ENCODE measurements around the gene PAMR1. TPM values are rescaled to one million over a fixed set of nuclear protein-coding genes. Genes with fewer than 3 reads are reported as not detected.

The PAMR1 gene
- total and polyA plus RNA-seq, 10 of the 15 experiments (the other 5 are each of a cell fraction or from before 2014, with no cell fraction given), result 0.04 TPM; not detected in 9

- TF ChIP-seq CUX1 (IDR thresholded peaks at IDR 0.05; ENCODE audit: insufficient replicate concordance, low read depth, low read length), result no peak
These were observed 133.3 kb downstream of the PAMR1 start (continued) for GRCh38 chr11:35391922-35392688.

GRCh38 chr11:35390737-35391682, 134.4 kb downstream of the PAMR1 start:
- FAIRE-seq (peak; percentile 72), DNase-seq (ENCODE audit: low read depth, low spot score) (peak; percentile 82), ATAC-seq (peak; percentile 93)
- H3K36me3 ChIP-seq (ENCODE audit: control insufficient read depth in 2 of 2, insufficient read depth in 2 of 2, low read length in 1 of 2), result no peaks in the 10 kb centered on the region
- peak overlapping the region; percentile 65 for H3K4me2 ChIP-seq (ENCODE audit: control insufficient read depth, insufficient read depth)
- in situ Hi-C loops (cut with MboI) (loop anchor here (5.0 to 10.0 kb wide), 3 partner anchors 394 to 876 kb away; partner anchors contain the start of gene ELF5), intact Hi-C loops (cut with micrococcal nuclease; ENCODE audit: unreplicated experiment) (loop anchor here (1.0 to 5.0 kb wide), 12 partner anchors 78 to 879 kb away; partner anchors contain the start of genes APIP, ELF5 and PDHX)
- SMC1A ChIA-PET (ENCODE audit: uncharacterized antibody, unreplicated experiment), result interaction anchor here (0.6 to 7.6 kb wide), 50 partner anchors 7 to 947 kb away, joined by 3 to 110 read pairs (median 4); partner anchors contain the start of gene ELF5
- no peaks in the 10 kb centered on the region for H3K9me3 ChIP-seq (replicated peaks; ENCODE audit: control insufficient read depth, insufficient read depth, low read length)
- no TSS peak for BruUV-seq (replicated peaks)
- no peaks in the 10 kb centered on the region for H4K20me1 ChIP-seq (ENCODE audit: control insufficient read depth, insufficient read depth)
- H3K27ac ChIP-seq (ENCODE audit: control insufficient read depth, insufficient read depth), result peak overlapping the region; percentile 44
- H2AFZ ChIP-seq (ENCODE audit: control insufficient read depth, low read depth, low read length), result no peak overlapping the region; the same call in 1 of the 2 replicates
- WGBS (ENCODE audit: insufficient coverage, insufficient replicate concordance, low lambda C conversion rate, missing lambda C conversion rate), result 7% methylated on average over 13 of the region's 13 CpGs
- RAD21 ChIA-PET (ENCODE audit: unreplicated experiment), result interaction anchor here (0.6 to 7.6 kb wide), 31 partner anchors 11 to 845 kb away, joined by 3 to 100 read pairs (median 5); no protein-coding TSS in a partner anchor
- no peak overlapping the region for H3K9ac ChIP-seq (ENCODE audit: control insufficient read depth, insufficient read depth, low read length)
- peaks cover 25% of the 10 kb centered on the region for H3K4me1 ChIP-seq (ENCODE audit: control insufficient read depth, insufficient read depth, low read length)
- POLR2A ChIA-PET, result interaction anchor here (0.6 to 0.7 kb wide), 2 partner anchors 75 to 464 kb away, joined by 3 read pairs; no protein-coding TSS in a partner anchor
- H3K27me3 ChIP-seq (replicated peaks in 1 of 2; ENCODE audit: control insufficient read depth in 2 of 2, insufficient read depth in 2 of 2, low read length in 1 of 2), result no peaks in the 10 kb centered on the region; a peak in 1 of 4 replicates
- peak overlapping the region; percentile 21; the same call in 1 of the 2 replicates for H3K4me3 ChIP-seq
- H3K79me2 ChIP-seq (ENCODE audit: control insufficient read depth, insufficient read depth, low read length), result no peaks in the 10 kb centered on the region
- CTCF ChIA-PET, result interaction anchor here (0.5 to 7.3 kb wide), 45 partner anchors 9 to 1028 kb away, joined by 3 to 172 read pairs (median 5); partner anchors contain the start of gene ELF5
- TF ChIP-seq SMC3 (IDR thresholded peaks at IDR 0.05; ENCODE audit: borderline replicate concordance, low read length) (peak; percentile 25; the same call in 1 of the 2 replicates), TAF1 (IDR thresholded peaks at IDR 0.05; ENCODE audit: borderline replicate concordance, low read depth, low read length) (no peak), SREBF1 (IDR thresholded peaks at IDR 0.05; ENCODE audit: low read length) (no peak), PML (IDR thresholded peaks at IDR 0.05; ENCODE audit: low read length) (peak; percentile 55; the same call in 1 of the 2 replicates), SIX5 (IDR thresholded peaks at IDR 0.05; ENCODE audit: low read depth, low read length, severe bottlenecking) (no peak), TCF12 (IDR thresholded peaks at IDR 0.05; ENCODE audit: low read depth, low read length) (no peak), EGR1 (IDR thresholded peaks at IDR 0.05; ENCODE audit: borderline replicate concordance in 1 of 2, low read depth in 2 of 2, low read length in 2 of 2) (no peak), NR2F1 (conservative IDR thresholded peaks at IDR 0.05) (peak; percentile 80), ATF3 (IDR thresholded peaks at IDR 0.05; ENCODE audit: borderline replicate concordance, extremely low read depth, low read depth, low read length) (0 out of 2 replicates have a peak, but pooled peaks have one; percentile 32), ETV6 (conservative IDR thresholded peaks at IDR 0.05 in 1 of 2, IDR thresholded peaks at IDR 0.05 in 1 of 2; ENCODE audit: borderline replicate concordance in 1 of 2, low read depth in 1 of 2) (peak in 1 of 2 experiments; percentile 70; a peak in 1 of 4 replicates), DPF2 (IDR thresholded peaks at IDR 0.05) (peak; percentile 46; the same call in 1 of the 2 replicates)
